Measurements from ENCODE around the gene SERINC2. TPM values are rescaled to one million over a fixed set of nuclear protein-coding genes. Genes with fewer than 3 reads are reported as not detected.
"Not testable (repeated sequence)": the region's sequence is repeated elsewhere in the genome, so short reads cannot be mapped to it uniquely, and the experiment has no call there.

The SERINC2 gene
- total RNA-seq, 2 experiments from 2014 or later, result 0.14 TPM; not detected in 1

DNA sequence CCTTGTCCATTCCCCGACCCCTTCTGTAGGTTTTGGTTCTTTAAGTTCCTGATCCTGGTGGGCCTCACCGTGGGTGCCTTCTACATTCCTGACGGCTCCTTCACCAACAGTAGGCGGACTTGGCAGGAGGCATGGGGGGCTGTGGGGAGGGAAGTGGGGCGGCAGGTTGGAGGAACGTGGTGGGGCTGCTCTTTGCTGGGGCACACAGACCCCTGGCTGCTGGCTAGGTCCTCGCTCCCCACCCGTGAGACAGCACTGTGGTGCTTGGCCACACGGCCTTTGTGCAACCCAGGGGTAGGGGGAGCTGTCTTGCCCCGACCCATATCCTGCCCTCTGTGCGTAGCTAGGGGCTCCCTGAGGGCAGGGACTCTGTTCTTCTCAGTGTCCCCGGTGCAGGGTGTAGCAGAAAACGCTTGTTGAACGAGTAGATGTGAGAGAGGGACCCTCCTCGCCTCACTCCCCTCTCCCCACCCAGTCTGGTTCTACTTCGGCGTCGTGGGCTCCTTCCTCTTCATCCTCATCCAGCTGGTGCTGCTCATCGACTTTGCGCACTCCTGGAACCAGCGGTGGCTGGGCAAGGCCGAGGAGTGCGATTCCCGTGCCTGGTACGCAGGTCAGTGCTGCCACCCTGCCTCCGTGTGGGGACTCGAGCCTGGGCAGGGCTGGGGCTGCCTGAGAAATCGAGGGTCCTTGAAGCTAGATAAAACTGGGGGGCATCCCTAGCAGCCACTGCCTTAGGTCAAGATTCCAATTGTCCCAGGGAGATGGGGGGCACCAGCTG, 12.5 kb downstream of the SERINC2 start:
- ATAC-seq (ENCODE audit: low read depth) (no peak), DNase-seq (no peak)
- POLR2A ChIA-PET, result no interaction called here
- Mint-ChIP-seq H3K36me3 (no peaks in the 10 kb centered on the region), H3K4me3 (no peak overlapping the region), H3K4me1 (peaks cover 5% of the 10 kb centered on the region), H3K9me3 (no peaks in the 10 kb centered on the region), H3K27ac (no peak overlapping the region), H3K27me3 (peaks cover 5% of the 10 kb centered on the region)

GRCh38 chr1:31426249-31426922, 13.4 kb downstream of the SERINC2 start:
- ATAC-seq (ENCODE audit: low read depth) (no peak), DNase-seq (no peak)
- Mint-ChIP-seq H3K9me3 (no peaks in the 10 kb centered on the region), H3K4me1 (peaks cover 5% of the 10 kb centered on the region), H3K4me3 (no peak overlapping the region), H3K36me3 (no peaks in the 10 kb centered on the region), H3K27me3 (peaks cover 2% of the 10 kb centered on the region), H3K27ac (no peak overlapping the region)
- POLR2A ChIA-PET, result no interaction called here

DNA sequence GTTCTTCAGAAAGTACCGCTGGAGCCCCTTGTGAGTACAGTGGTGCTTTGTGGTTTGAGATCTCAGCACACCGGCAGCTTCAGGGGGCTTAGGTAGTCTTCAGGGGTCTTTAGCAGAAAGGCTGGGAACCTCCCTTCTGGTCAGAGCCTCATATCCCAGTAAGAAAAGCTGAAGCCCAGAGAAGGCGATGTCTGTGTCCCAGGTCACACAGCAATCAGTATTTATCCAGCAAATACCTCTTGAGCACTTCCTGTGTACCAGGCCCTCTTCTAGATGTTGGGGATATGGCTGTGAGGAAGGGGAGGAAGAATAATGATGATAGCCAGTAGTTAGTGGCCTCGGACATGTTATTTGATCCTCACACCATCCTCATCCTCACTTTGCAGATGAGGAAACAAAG, 14.3 kb downstream of the SERINC2 start:
- DNase-seq (no peak), ATAC-seq (ENCODE audit: low read depth) (no peak)
- Mint-ChIP-seq H3K27ac (no peak overlapping the region), H3K27me3 (peaks cover 2% of the 10 kb centered on the region), H3K4me1 (peaks cover 5% of the 10 kb centered on the region), H3K4me3 (no peak overlapping the region), H3K36me3 (no peaks in the 10 kb centered on the region), H3K9me3 (no peaks in the 10 kb centered on the region)
- POLR2A ChIA-PET, result no interaction called here

GRCh38 chr1:31428436-31429221, 15.6 kb downstream of the SERINC2 start:
- no peak overlapping the region for H3K27ac Mint-ChIP-seq
- POLR2A ChIA-PET, result no interaction called here
- H3K36me3 Mint-ChIP-seq, result no peaks in the 10 kb centered on the region
- peaks cover 2% of the 10 kb centered on the region for H3K27me3 Mint-ChIP-seq
- H3K4me1 Mint-ChIP-seq, result peaks cover 1% of the 10 kb centered on the region
- DNase-seq, result no peak
- H3K4me3 Mint-ChIP-seq, result no peak overlapping the region
- H3K9me3 Mint-ChIP-seq, result no peaks in the 10 kb centered on the region
- no peak for ATAC-seq (ENCODE audit: low read depth)

DNA sequence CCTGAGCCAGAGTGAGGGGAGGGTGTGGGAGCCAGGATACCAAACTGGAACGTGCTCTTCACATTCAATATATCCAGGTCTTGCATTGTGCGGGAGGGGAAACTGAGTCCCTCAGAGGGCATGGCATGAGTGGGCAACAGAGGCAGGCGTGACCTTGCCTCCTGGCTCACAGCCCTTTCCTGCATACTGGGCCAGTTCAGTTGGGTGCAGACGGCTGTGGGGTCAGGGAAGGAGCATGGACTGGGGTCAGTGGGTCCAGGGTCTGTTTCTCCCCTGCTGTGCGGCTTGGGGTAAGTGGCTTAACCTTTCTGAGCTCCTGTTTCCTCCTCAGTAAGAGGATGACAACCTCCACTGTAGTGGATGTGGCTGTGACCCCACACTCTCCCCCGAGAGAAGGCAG, 16.6 kb downstream of the SERINC2 start:
- Mint-ChIP-seq H3K27me3 (no peaks in the 10 kb centered on the region), H3K36me3 (no peaks in the 10 kb centered on the region), H3K27ac (no peak overlapping the region), H3K4me1 (no peaks in the 10 kb centered on the region), H3K4me3 (no peak overlapping the region), H3K9me3 (no peaks in the 10 kb centered on the region)
- DNase-seq (peak; percentile 11), ATAC-seq (ENCODE audit: low read depth) (no peak)
- POLR2A ChIA-PET, result interaction anchor here (0.7 kb wide), 1 partner anchor 198 kb away, joined by 4 read pairs; no protein-coding TSS in a partner anchor

DNA sequence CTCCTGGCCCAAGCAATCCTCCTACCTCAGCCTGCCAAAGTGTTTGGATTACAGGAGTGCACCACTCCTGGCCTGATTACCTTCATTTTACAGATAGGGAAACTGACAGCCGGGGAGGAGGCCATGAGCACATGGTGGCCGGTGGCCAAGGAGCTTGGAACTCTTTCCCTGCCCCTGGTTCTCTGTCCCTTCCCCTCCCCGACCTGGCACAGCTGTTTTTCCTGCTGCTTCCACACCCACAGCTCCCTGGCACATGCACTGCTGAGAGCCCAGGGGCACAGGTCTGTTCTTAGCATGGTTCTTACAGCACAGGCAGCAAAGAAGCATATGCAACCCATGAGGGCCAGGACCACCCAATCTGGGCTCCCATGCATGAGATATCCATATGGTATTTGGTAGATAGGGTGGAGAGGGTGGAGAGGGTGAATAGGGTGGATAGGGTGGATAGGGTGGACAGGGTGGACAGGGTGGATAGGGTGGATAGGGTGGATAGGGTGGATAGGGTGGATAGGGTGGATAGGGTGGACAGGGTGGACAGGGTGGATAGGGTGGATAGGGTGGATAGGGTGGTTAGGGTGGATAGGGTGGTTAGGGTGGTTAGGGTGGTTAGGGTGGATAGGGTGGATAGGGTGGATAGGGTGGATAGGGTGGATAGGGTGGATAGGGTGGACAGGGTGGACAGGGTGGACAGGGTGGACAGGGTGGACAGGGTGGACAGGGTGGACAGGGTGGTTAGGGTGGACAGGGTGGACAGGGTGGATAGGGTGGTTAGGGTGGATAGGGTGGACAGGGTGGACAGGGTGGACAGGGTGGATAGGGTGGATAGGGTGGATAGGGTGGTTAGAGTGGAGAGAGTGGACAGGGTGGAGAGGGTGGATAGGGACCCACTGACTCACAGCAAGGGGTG, 18.6 kb downstream of the SERINC2 start:
- ATAC-seq (ENCODE audit: low read depth); H3K36me3 Mint-ChIP-seq; H3K4me1 Mint-ChIP-seq; H3K27me3 Mint-ChIP-seq; H3K27ac Mint-ChIP-seq; H3K4me3 Mint-ChIP-seq; POLR2A ChIA-PET; H3K9me3 Mint-ChIP-seq: not testable (repeated sequence)
- peak; percentile 1 for DNase-seq

DNA sequence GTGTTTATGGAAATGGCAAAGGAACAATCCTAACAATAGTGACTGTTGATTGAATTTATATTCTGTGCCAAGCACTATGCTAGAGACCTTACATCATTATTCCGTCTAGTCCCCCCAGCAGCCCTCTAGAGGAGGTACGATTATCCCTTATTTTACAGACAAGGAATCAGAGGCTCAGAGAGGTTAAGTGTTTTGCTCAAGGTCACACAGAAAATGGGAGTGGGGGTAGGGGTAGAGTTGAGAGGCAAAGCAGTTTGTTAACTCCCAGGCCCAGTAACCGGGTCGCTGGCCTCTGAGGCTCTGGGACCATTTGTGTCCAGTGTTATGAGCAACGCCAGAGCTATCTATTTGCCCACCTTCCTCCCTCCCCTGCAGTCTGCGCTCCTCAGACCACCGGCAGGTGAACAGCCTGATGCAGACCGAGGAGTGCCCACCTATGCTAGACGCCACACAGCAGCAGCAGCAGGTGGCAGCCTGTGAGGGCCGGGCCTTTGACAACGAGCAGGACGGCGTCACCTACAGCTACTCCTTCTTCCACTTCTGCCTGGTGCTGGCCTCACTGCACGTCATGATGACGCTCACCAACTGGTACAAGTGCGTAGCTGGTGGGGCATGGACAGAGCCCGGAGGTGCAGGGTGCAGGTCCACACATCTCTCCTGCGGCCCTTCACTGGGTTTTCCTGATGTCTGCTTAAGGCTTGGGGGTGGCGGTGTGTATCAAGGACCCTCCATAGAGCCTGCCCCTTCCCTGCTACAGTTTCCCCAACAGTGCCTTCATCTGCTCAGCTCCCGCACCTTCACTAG, 19.8 kb downstream of the SERINC2 start:
- POLR2A ChIA-PET, result no interaction called here
- Mint-ChIP-seq H3K27me3 (no peaks in the 10 kb centered on the region), H3K4me1 (no peaks in the 10 kb centered on the region), H3K4me3 (no peak overlapping the region), H3K9me3 (no peaks in the 10 kb centered on the region), H3K27ac (no peak overlapping the region), H3K36me3 (no peaks in the 10 kb centered on the region)
- ATAC-seq (ENCODE audit: low read depth) (no peak), DNase-seq (no peak)

- Mint-ChIP-seq H3K27me3 (no peaks in the 10 kb centered on the region), H3K36me3 (no peaks in the 10 kb centered on the region), H3K4me3 (no peak overlapping the region), H3K27ac (no peak overlapping the region), H3K4me1 (no peaks in the 10 kb centered on the region), H3K9me3 (no peaks in the 10 kb centered on the region)
- DNase-seq (no peak), ATAC-seq (ENCODE audit: low read depth) (no peak)
- POLR2A ChIA-PET, result no interaction called here
Measured at GRCh38 chr1:31433396-31433930, 20.4 kb downstream of the SERINC2 start.

GRCh38 chr1:31434101-31434871, 21.3 kb downstream of the SERINC2 start:
- Mint-ChIP-seq H3K27me3 (no peaks in the 10 kb centered on the region), H3K4me3 (no peak overlapping the region), H3K36me3 (no peaks in the 10 kb centered on the region), H3K27ac (no peak overlapping the region), H3K4me1 (no peaks in the 10 kb centered on the region), H3K9me3 (no peaks in the 10 kb centered on the region)
- ATAC-seq (ENCODE audit: low read depth) (no peak), DNase-seq (no peak)
- POLR2A ChIA-PET, result no interaction called here

GRCh38 chr1:31434979-31435378, 22.0 kb downstream of the SERINC2 start:
- no peaks in the 10 kb centered on the region for H3K4me1 Mint-ChIP-seq
- ATAC-seq (ENCODE audit: low read depth) (no peak), DNase-seq (no peak)
- H3K4me3 Mint-ChIP-seq, result no peak overlapping the region
- H3K27ac Mint-ChIP-seq, result no peak overlapping the region
- no peaks in the 10 kb centered on the region for H3K36me3 Mint-ChIP-seq
- POLR2A ChIA-PET, result no interaction called here
- no peaks in the 10 kb centered on the region for H3K27me3 Mint-ChIP-seq
- no peaks in the 10 kb centered on the region for H3K9me3 Mint-ChIP-seq

GRCh38 chr1:31435471-31436409, 22.7 kb downstream of the SERINC2 start:
- H3K27me3 Mint-ChIP-seq, result no peaks in the 10 kb centered on the region
- H3K27ac Mint-ChIP-seq, result no peak overlapping the region
- POLR2A ChIA-PET, result no interaction called here
- no peaks in the 10 kb centered on the region for H3K36me3 Mint-ChIP-seq
- H3K4me1 Mint-ChIP-seq, result no peaks in the 10 kb centered on the region
- no peak for ATAC-seq (ENCODE audit: low read depth)
- DNase-seq, result no peak
- H3K4me3 Mint-ChIP-seq, result no peak overlapping the region
- H3K9me3 Mint-ChIP-seq, result no peaks in the 10 kb centered on the region
